HG02798 (cell line): ENCODE data around the gene CBX6.

Experiments used
- ATAC-seq: cut with Tn5 transposase; IDR thresholded peaks from one replicate; pipeline ENCODE4 v1.9.1; 2021; ENCODE audit warnings: mild to moderate bottlenecking; ENCODE audit not compliant: unreplicated experiment, poor library complexity

CBX6 gene

DNA sequence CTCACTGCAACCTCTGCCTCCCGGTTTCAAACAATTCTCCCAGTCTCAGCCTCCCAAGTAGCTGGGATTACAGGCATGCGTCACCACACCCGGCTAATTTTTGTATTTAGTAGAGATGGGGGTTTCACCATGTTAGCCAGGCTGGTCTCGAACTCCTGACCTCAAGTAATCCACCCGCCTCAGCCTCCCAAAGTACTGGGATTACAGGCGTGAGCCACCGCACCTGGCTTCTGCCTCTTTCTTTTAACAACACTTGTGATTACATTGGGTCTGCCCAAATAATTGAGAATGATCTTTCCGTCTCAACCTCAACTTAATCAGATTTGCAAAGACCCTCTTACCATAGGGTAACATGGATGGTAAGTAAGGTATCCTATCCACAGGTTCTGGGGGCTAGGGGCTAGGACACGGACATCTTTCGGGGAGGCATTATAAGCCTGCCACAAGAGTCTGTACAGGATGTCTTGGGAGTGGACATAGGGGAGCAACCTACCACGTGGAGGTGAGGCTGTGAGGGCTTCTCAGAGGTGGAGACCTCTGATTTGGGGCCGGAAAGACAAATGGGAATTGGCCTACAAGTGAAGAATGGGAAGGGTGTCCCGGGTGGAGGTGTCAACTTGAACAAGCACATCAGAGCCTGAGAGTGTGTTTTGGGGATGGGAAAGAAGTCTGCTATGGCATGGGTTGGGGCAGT is 2.7 kb upstream of the CBX6 start:
- no peak for ATAC-seq

DNA sequence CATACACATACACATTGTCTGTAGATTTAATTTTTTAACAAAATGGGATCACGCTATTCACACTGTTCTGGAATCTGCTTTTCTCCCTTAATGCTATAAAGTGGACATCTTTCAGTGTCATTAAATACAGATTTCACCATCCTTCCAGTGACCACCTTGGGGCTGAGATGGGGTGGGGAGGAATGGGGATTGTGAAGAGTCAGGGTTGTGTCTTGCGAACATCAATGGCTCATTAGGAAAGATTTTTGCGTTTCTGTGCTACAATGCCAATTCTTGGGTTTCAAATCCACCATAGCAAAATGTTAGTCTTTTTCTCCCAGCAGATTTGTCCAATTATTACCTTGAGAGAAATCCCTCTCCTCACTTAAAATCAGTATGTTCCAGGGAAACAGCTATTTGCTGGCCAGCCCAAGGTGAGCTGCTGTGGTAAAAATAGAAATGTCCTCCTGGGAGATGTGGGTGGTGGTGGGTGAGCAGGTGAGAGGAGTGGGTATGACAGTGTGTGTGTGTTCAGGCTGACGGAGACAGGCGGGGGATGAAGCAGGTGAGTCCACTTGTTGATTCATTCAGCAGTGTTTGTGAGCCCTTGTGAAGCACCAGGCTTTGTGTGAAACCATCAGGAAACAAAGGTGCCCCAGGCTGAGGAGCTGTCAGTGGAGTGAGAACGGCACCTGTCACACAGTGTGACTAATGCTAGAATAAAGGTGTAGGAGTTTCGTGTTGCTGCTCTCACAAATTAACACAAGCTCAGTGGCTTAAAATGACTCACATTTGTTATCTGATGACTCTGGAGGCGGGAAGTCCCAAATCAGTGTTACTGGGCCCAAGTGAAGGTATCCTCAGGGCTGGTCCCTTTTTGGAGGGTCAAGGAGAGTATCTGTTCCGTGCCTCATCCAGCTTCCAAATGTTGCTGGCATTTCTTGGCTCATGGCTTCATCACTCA is 1.7 kb upstream of the CBX6 start:
- ATAC-seq = peak; percentile 13

DNA sequence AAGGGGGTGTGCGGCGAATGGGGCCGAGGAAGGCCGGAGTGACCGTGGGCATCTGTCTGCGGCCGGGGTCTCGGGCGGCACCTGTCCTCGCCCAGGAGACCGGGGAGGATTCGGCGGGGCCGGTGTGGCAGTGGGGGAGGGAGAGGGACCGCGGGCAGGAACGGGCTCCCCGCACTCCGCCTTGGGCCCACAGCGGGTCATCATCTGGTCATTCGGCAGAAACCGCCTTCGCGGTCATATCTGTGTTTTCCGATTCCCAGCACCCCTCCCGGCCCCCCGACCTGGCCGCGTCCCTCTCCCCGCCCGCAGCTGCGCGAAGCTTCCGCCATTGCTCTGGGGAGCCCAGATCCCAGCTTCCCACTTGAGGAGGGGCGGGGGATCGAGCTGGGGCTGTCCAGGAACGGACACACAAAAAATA is 824 bp upstream of the CBX6 start:
- no peak for ATAC-seq

DNA sequence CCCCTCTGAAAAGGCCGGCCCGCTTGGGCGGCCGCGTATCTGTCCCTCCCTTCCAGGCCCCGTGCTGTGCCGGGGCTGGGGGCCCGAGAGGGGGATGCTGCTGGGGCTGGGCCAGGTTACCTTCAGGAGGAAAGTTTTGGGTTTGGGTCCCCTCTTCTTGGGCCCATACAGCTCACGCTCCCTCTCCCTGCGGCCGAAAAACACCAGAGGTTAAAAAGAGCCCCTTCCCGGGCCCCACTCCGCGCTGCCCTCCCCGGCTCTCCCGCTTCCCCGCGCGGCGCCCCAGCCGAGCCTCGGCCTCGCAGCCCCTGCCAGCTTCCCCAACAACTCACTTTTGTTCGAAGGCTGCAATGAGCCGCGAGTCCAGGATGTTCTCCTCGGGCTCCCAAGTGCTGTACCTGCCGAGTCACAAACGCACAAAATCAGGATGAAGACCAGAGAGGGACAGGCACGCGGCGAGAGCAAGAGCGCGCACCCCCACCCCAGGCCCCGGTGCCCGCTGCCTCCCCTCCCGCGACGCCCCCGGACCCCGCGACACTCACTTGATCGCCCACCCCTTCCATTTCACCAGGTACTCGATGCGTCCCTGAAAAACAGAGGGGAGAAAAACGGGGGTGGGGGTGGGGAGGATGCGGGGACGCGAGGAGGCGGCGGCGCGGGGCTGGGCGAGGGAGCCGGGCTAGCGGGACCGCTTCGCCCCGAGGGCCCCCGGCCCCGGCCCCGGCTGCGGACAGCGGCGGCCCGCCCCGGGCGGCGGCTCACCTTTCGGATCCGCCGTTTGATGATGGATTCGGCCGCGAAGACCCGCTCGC is 450 bp downstream of the CBX6 start:
- ATAC-seq = peak; percentile 1

DNA sequence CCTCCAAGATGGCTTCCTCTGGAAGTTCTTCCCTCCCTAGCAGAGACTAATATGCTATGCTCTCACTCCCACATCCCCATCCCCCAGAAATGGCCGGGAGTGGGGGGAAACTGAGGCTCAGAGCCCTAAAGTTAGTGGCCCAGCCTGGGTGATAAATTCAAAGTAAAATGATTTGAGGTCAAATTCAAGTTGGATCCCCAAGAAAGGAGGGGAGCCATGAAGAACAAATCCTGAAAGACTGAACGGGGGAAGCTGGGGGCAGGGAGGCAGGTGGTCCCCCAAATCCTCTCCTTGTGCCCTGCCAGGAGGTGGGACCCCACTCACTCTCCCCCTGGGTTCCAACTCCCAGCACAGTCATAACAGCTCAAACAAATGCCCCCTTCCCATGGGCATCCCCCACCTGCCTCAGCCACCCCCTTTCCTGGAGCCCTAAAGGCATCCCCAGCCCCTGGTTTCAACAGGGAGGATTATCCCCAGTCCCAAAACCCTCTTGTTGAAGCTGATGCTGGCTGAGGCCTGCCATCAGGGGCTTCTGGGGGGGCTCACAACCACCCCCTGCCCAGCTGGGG is 1.1 kb downstream of the CBX6 start:
- ATAC-seq = no peak

DNA sequence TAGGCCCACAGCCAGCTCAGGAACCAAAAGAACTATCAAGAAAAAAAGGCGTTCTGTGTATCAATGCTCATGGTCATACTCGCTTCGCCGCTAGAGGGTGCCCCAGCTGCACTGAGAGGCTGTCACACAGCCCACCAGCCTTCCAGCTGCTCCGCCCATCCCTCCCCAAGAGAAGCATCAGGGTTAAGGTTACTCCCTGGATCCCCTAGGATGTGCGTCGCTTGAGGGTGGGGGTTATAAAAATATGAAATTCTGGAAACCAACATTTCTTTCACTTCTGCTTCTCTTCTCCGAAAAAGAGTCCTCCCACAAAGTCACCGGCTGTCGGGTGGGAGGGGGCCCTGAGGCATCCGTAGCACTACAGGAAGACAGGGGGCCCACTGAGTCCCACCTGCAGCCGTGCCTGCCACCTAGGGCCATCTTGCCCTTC is 1.7 kb downstream of the CBX6 start:
- ATAC-seq = no peak

DNA sequence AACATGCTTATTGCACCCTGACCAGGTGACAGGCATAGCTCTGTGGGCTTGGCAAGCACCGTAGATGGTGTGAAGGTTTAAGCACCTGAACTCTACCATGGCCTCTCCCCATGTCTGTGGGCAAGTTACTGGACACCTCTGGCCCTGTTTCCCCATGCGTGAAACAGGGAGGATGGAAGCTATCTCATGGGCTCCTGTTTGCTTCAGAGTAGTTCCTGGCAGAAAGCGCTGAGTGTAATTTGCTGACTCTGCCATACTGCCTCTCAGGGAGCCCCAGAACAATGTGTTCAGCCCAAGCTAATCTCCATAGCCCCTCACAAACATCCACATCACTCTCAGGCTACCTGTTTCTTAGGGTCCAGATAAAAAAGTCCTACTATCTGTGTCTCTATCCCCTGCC is 2.4 kb downstream of the CBX6 start:
- no peak for ATAC-seq

DNA sequence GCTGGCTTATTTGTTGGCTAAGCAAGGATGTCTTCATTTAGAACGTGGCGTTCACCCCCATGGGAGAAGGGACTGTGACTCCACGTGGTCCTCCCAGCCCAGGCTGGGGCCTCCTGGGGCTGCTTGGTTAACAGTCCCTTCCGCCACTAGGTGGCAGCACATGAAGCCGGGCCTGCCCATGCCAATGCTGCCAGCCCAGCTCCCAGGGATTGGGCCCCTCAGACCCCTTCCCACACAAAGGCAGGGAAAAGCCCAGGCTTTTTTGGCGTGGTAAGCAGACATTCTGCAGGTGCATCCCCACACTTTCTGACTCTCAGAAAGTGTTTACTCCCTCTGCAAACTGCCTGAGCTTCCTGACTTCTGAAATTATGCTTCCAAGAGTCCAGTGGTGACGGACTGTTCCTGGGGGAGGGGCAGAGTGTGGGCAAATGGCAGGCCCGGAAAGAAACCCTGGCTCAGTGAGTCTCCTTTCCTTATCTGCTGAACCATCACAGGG is 3.1 kb downstream of the CBX6 start:
- ATAC-seq = no peak

DNA sequence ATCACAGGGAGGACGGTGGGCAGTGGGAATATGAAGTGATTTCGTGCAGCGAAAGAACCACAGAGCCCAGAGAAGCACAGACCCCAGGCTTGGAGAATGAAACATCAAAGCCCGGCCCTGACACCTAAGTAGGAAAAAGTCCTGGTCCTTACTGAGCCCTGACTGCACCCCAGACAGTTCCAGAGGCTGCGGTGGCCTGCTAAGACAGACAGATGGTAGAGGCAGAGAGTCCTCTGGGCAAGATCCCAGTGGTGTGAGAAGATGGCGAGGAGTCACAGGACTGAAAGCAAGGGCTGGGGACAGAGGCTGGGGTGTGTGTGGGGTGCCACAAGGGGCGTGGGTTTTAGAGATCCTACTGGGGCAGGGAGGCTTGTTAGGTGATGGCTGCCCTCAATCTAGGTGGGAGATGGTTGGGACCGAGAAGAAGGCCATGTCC is 3.7 kb downstream of the CBX6 start:
- ATAC-seq = no peak

DNA sequence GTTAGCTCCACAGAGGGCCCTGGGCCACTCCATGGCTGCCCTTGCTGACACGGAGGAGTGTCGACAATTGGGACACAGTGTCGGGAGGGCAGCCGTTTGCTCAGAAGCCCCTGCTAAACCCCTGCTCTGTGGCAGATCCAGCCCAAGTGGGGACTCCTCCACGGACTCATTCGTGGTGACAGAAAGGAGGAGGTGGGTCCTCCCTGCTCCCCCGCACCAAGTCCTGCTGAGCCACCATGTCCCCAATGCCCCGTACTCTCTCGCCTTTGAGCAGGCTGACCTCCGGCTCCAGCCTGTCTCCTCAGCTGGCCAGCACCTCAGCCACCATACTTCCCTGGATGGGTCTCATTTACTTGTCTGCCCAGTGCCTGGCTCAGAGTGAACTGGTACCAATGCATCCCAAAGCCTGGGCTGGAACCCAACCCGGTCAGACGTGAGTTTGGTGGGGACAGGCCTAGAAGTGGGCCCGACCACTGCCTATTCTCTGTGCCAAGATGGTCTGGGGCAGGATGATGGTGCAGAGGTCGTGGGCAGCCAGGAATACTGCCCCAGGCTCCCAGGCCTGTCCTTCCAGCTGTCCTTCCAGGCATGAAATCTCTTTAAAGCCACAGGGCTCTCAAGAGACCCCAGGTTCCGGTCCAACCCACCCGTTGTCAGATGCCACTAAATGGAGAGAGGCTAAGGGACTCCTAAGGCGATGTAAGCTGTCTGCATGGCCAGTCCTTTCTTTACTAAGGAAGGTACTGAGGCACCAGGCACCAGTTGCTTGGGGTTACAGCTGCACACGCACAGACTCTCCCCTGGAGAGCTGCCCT is 4.3 kb downstream of the CBX6 start:
- no peak for ATAC-seq

DNA sequence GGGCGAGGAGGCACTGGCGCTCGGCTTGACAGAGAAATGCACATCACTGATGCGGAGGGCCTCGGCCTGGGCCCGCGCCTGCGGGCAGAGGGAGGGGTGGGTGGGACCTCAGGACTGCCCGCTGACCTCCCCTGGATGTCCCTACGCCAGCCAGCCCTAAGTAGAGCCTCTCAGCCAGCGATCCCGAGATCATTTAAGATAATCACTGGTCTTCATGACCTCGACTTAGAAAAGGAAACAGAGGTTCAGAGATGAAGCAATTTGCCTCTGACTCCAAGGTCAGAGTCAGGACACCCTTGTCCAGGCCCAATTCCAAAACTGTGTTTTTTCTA is 4.9 kb downstream of the CBX6 start:
- no peak for ATAC-seq

DNA sequence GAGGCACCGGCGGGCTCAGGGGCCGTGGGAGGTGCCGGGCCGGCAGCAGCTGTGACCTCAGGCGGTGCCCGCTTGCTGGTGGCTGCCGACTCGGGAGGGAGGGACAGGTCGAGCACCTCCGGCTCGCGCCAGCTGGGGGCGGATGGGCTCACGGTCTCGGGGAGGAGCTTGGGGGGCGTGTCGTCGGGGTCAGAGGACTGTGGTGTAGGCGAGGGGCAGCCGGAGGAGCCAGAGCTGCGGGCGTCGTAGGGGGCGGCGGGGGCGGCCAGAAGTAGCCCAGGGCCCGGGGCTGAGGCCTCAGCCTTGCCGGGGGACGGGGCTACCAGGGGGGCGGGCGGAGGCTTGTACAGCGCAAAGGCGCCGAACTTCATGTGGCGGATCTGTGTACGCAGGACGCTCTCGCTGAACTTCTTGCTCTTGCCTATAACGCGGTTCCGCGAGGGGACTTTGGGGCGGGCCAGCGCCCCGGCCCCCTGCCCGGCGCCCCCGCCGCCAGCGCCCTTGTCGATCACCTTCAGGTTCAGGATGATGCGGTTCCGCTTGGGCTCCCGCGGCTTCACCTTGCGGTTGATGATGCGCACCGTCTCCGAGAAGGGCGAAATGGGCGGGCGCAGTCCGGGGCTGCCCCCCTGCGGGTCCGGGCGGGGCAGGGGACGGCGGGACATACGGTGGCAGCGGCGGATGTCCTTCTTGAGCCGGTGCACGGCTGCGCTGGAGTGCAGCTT is 5.5 kb downstream of the CBX6 start:
- no peak for ATAC-seq

DNA sequence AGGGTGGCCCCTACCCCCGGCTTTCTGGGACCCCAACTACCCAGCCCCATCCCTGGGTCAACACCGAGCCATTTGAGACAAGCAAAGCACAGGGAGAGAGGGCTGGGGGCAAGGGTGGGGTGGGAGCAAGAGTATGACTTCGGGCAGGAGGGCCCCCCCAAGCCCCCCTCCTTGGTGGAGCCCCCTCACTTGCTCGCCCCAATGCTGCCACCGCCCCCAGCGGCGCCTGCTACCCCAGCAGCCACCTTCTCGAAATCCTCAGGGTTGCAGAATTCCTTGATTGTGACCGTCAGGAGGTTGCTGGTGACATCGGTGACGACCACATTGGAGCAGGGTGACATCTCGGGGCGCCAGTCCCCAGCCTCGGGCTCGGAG is 6.0 kb downstream of the CBX6 start:
- ATAC-seq = no peak

DNA sequence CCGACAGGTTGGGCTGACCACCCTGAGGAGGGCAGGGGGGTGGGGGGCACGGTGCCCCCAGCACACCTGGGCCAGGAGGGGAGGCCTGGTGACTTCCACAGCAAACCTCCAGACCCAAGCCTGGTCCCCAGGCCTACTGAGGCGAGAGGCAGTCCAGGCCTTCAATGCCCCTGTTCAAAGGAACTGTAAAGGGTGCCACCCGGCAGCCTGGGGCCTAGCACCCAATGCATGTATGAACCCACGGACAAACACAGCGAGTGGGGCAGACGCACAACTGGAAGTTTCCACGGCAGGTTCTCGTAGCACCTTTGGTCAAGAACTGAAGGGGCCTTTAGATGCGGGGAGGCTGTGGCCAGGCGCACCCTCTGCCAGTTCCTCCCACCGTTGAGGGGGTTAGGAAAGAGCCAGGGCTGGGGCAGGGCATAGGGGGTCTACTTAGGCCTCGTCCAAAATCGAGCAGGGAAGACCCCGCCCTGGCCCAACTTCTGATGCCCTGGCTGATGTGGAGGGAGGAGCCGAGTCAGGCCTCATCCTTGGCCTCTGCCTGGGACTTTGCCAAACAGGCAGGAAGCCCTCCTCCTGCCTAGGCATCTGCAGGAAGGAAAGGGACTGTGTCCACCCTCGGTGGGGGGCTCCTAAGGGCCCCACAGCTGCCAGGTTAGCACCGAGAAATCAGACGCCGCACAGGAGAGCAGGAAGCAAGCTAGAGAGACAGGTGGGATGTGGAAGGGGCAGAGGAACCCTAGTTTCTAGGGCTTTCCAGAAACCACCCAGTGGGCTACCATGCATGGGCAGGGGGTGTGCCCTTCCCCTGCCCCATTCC is 6.6 kb downstream of the CBX6 start:
- no peak for ATAC-seq

DNA sequence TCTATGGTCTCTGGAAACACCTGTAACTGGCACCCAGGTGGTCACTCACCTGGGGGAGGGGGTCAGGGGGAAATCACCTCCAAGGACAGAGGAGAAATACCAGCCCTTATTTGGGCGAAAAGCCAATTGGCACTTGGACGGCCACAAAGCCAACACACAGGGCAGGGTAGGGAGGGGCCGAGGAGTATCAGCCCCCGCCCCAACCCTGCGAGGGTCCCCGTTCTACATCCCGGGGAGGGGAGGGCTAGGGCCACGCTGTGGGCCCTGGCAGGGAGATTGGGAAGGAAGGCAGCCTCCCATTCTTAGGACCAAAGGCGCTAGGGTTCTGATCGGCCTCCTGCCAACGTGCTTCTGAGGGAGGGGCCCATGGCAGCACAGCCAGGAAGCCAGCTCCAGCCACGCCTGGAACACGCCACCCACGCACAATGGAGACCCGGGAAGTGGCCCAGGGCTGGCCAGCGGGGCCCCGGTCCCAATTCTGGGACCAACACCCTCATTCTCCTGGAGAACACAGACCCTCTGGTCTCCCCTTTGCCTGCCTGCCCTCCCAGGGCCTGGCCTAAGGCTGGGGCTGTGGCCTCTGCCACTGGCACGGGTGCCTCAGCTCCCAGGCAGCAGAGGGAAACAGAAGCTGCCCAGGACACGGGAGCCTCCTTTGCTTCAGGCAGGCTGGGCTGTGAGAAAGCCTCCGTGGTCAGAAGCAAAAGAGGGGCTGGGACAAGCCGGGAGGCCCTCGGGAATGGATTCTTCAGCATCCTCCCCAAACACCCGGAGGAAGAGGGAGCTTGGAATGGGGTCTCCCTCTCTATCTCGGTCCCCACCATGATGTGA is 7.4 kb downstream of the CBX6 start:
- no peak for ATAC-seq

DNA sequence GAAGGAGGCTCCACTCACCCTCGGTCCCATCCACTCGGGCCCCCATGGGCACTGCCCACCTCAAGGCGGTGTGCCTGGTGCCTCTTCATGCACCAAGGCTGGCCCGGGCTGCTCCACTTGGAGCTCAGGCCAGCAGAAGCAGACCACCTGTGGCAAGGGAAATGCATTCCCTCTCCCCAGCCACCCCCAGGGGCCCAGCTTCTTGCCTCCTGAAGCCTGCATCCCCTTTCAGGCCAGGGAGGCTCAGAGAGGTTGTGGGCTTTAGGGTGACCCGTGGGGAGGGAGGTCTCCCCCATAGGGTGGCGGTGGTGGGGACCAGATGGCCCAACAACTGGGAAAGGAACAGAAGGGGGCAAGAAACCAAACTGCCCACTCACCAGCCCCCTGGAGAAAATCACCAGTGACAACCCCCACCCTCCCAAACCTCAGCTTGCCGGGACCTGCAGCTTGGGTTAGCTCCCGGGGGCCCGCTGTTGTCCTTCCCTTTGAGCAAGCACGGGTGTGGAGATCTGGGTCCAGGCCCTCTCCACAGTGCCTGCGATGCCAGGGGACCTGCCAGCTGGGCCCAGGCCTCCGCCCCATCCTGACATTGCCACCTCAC is 8.4 kb downstream of the CBX6 start:
- ATAC-seq = no peak
